HEK293T (cell line): Measurements from ENCODE around the gene DUSP8.

ENCODE experiments used
- CTCF ChIA-PET: fragments of 350-600 bp; formaldehyde crosslinking; extraction: SDS; loops from one replicate; lab custom pipeline; 2021; ENCODE audit warnings: antibody characterized with exemption, inconsistent platforms; lab: Yijun Ruan, JAX
- POLR2A ChIA-PET: fragments of 350-600 bp; formaldehyde crosslinking; extraction: SDS; loops from one replicate; lab custom pipeline; 2020; ENCODE audit warnings: antibody characterized with exemption, inconsistent platforms; lab: Yijun Ruan, JAX
- DNase-seq: peaks from one replicate; pipeline ENCODE4 v3.0.0; 2012; ENCODE audit warnings: mixed read lengths; ENCODE audit errors: extremely low spot score
- ARNT ChIP-seq: fragments of 450-650 bp; IDR thresholded peaks from 2 replicates; pipeline ENCODE4 v1.6.1; 2017; ENCODE audit warnings: mild to moderate bottlenecking
- BHLHE40 ChIP-seq: fragments of 450-650 bp; IDR thresholded peaks from 2 replicates; pipeline ENCODE4 v1.6.1; 2016; ENCODE audit warnings: mild to moderate bottlenecking, moderate library complexity, borderline replicate concordance
- CTBP1 ChIP-seq: fragments of 450-650 bp; IDR thresholded peaks from 2 replicates; pipeline ENCODE4 v1.6.1; 2016; ENCODE audit warnings: borderline replicate concordance
- ELF4 ChIP-seq: fragments of 450-650 bp; IDR thresholded peaks from 2 replicates; pipeline ENCODE4 v1.6.1; 2017; ENCODE audit warnings: antibody characterized with exemption
- FOXA1 ChIP-seq: fragments of 450-650 bp; IDR thresholded peaks from 2 replicates; pipeline ENCODE4 v1.6.1; 2016; ENCODE audit warnings: mild to moderate bottlenecking
- FOXK2 ChIP-seq: fragments of 450-650 bp; IDR thresholded peaks from 2 replicates; pipeline ENCODE4 v1.6.1; 2016; ENCODE audit warnings: mild to moderate bottlenecking
- FOXM1 ChIP-seq: fragments of 450-650 bp; IDR thresholded peaks from 2 replicates; pipeline ENCODE4 v1.6.1; 2017; ENCODE audit warnings: mild to moderate bottlenecking, borderline replicate concordance
- HDGF ChIP-seq: fragments of 450-650 bp; IDR thresholded peaks from 2 replicates; pipeline ENCODE4 v1.6.1; 2017; ENCODE audit warnings: antibody characterized with exemption, borderline replicate concordance
- L3MBTL2 ChIP-seq: fragments of 450-650 bp; conservative IDR thresholded peaks from 2 replicates; pipeline ENCODE4 v1.6.1; 2016; ENCODE audit warnings: mild to moderate bottlenecking
- LEF1 ChIP-seq: fragments of 450-650 bp; IDR thresholded peaks from 2 replicates; pipeline ENCODE4 v1.6.1; 2017; ENCODE audit warnings: mild to moderate bottlenecking, borderline replicate concordance
- NFRKB ChIP-seq: fragments of 450-650 bp; IDR thresholded peaks from 2 replicates; pipeline ENCODE4 v1.6.1; 2016; ENCODE audit warnings: mild to moderate bottlenecking, moderate library complexity
- SP1 ChIP-seq: fragments of 450-650 bp; IDR thresholded peaks from 2 replicates; pipeline ENCODE4 v1.6.1; 2017
- SUZ12 ChIP-seq: fragments of 450-650 bp; IDR thresholded peaks from 2 replicates; pipeline ENCODE4 v1.6.1; 2016; ENCODE audit warnings: mild to moderate bottlenecking
- TARDBP ChIP-seq: fragments of 450-650 bp; IDR thresholded peaks from 2 replicates; pipeline ENCODE4 v1.6.1; 2016
- ZNF384 ChIP-seq: fragments of 450-650 bp; IDR thresholded peaks from 2 replicates; pipeline ENCODE4 v1.6.1; 2016
- TF ChIP-seq, protein P1 (sequence below): fragments of 450-650 bp; IDR thresholded peaks from 2 replicates; pipeline ENCODE4 v1.6.1; 2016

Gene DUSP8

DNA sequence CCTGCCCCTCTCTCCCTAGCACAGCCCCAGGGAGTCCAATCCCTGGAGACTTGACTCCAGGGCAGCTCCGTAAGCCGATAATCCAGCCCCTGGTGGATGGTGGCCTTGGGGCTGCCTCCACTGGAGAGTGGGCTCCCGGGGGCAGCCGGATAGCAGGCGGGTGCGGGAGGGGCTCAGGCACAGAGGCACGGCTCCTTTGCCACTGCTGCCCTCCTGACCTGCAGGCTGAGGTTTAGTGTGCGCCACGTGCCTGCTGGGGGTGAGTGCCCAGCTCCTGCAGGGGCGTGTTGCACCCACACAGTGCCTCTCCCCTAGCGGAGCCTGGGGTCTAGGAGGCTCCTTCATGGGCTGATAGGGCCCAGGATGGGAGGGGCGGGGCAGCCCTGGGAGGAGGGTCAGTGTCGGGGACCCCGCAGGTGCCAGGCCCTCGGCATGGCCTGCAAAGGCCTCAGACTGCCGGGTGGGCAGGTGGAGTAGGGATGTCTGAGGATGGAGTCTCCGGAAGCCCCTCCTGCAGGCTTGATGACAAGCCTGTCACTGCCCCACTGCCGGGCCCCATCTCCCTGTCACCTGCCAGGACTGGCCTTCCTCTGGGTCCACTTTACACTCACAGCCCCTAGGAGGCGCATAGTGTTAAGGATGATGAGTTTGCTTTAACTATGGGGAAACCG, 5.6 kb downstream of the DUSP8 start:
- CTCF ChIA-PET, result interaction anchor here (0.8 to 2.4 kb wide), 3 partner anchors 8 to 29 kb away, joined by 3 to 9 read pairs (median 3); no protein-coding TSS in a partner anchor
- POLR2A ChIA-PET, result no interaction called here
- no peak for DNase-seq
- TF ChIP-seq FOXA1, result no peak
- TF ChIP-seq ZNF384, result no peak
- no peak for TF ChIP-seq BHLHE40
- TF ChIP-seq, protein P1, sequence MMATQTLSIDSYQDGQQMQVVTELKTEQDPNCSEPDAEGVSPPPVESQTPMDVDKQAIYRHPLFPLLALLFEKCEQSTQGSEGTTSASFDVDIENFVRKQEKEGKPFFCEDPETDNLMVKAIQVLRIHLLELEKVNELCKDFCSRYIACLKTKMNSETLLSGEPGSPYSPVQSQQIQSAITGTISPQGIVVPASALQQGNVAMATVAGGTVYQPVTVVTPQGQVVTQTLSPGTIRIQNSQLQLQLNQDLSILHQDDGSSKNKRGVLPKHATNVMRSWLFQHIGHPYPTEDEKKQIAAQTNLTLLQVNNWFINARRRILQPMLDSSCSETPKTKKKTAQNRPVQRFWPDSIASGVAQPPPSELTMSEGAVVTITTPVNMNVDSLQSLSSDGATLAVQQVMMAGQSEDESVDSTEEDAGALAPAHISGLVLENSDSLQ, result no peak
- TF ChIP-seq CTBP1, result no peak
- no peak for TF ChIP-seq TARDBP
- TF ChIP-seq SUZ12, result no peak
- TF ChIP-seq ELF4, result no peak
- TF ChIP-seq NFRKB, result no peak
- no peak for TF ChIP-seq FOXK2

DNA sequence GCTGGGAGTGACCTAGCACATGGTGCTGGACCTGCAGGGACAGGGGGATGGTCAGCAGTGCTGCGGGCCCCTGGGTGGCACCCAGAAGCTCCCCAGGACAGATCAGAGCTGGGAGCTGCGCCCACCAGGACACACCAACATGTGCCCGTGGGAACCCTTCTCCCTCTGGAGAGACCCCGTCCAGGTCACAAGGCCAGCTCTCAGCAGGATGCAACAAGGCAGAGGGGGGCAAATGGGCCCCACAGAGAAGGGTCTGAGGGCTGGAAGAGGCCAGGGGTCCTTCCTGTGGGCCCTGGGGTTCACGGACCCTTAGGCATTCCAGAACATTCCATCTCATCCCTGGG, 6.2 kb downstream of the DUSP8 start:
- DNase-seq, result no peak
- ChIA-PET POLR2A (interaction anchor here (2.1 kb wide), 1 partner anchor 8 kb away, joined by 11 read pairs; no protein-coding TSS in a partner anchor), CTCF (interaction anchor here (0.8 to 2.4 kb wide), 3 partner anchors 9 to 29 kb away, joined by 3 to 9 read pairs (median 3); no protein-coding TSS in a partner anchor)
- TF ChIP-seq HDGF, result no peak

DNA sequence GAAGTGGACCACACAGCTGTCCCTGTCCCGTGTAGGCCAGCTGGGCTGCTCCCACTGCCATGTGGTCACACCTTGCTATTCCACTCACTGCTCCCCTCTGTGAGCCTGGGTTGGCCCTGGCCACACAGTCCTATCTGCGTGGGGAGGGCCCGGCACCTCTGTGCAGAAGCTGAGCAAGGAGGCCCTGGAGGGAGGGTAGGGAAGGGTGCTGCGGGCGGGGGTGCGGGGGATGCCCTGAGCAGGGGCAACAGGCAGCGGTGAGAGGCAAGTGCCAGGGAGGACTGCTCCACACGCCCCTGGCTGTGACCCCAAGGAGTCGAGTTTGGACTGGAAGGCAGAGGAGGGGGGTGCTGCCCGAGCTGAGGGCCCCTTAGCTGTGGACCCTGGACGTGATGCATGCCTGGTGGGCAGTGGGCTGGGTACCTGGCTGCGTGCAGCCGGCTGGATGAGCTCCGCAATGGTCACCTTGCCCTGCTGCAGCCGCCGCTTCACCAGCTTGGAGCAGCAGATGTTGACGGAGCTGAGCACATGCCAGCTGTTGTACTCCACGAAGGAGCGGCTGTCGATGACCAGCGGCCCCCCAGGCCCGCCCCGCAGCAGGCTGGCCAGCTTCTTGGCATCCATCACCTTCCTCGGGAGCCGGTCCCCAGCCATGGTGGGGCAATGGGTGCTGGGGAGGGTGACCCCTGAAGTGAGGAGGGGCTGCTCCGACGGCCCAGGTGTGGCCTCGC, 6.7 kb downstream of the DUSP8 start:
- POLR2A ChIA-PET, result interaction anchor here (2.1 kb wide), 1 partner anchor 8 kb away, joined by 11 read pairs; no protein-coding TSS in a partner anchor
- no peak for DNase-seq
- TF ChIP-seq CTBP1 (no peak), ZNF384 (no peak), NFRKB (no peak), BHLHE40 (no peak), LEF1 (no peak), SUZ12 (no peak)
- CTCF ChIA-PET, result interaction anchor here (1.0 to 2.4 kb wide), 2 partner anchors 9 to 19 kb away, joined by 3 to 9 read pairs; no protein-coding TSS in a partner anchor

DNA sequence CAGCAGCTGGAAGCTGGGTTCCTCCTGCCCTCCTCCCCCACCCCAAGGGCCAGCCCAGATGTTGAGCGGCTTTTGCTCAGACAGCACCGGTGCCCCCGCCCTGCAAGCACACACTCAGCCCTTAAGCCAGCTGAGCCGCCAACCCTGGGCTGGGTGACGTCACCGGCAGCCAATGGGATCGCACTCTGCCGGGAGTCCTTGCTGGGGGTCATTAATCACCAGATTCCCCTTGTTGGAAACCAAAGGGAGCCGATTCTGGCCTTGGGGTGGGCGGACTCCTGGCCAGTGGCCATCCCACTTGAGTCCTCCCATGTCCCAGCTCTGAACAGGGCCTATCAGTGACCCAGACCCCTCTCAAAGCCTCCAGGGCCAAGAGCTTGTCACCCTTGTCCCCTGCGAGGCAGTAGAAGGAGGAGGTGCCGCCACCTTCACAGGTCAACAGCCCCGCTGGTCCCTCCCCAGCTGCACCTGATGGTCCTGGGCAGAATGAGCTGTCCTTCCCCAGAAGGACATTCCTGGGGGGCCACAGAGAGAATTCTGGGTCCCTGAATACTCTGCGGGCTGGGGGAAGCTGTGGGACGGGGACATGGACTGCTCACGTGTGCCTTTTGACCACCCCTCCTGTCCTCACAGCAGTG, 7.4 kb downstream of the DUSP8 start:
- peak; percentile 86 for DNase-seq
- TF ChIP-seq SP1, result no peak
- TF ChIP-seq, protein P1, result peak; percentile 83
- POLR2A ChIA-PET, result interaction anchor here (2.1 kb wide), 1 partner anchor 9 kb away, joined by 11 read pairs; no protein-coding TSS in a partner anchor
- CTCF ChIA-PET, result interaction anchor here (1.0 to 2.4 kb wide), 2 partner anchors 10 to 18 kb away, joined by 3 to 9 read pairs; no protein-coding TSS in a partner anchor

DNA sequence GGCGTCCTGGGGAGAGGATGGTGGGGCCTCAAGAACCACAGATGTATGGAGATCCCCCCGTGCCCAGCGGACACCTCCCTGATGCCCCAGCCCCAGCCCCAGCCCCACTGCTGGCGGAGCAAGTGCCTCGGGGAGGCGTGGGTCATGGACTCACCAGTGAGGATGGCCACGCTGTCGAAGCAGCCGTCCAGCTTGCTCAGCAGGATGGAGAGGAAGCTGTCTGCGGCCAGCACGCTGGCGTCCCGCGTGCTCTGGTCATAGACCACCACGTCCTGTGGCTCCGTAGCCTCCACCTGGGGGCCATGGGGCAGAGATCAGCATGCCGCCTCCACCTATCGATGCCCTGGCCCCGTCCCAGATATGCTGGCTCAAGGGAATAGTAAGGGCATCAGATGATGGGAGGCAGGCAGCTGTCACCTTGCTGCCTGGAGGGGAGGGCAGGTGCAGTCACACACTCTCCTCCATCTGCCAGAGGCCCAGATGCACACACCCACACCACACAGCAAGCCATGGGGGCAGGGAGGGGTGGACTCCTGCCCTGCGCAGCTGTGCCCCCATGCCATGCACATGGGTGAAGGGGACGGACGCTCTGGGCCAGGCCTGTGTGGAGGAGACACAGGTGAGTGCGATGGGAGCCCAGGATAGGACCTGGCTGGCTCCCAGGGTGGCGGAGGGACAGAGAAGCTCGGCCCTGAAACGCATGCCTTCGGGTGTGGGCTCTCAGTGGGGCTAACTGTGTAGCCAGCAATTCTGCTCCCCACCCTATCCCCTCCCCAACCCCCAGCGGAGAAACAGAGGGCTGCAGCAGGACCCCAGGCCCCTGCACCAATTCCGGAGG, 8.2 kb downstream of the DUSP8 start:
- POLR2A ChIA-PET, result interaction anchor here (2.1 kb wide), 1 partner anchor 10 kb away, joined by 11 read pairs; no protein-coding TSS in a partner anchor
- TF ChIP-seq NFRKB, result no peak
- TF ChIP-seq BHLHE40, result no peak
- TF ChIP-seq FOXM1, result no peak
- TF ChIP-seq FOXA1, result no peak
- TF ChIP-seq L3MBTL2, result no peak
- TF ChIP-seq HDGF, result no peak
- TF ChIP-seq TARDBP, result no peak
- no peak for TF ChIP-seq ARNT
- TF ChIP-seq SUZ12, result no peak
- TF ChIP-seq LEF1, result no peak
- no peak for TF ChIP-seq ZNF384
- no peak for TF ChIP-seq SP1
- TF ChIP-seq FOXK2, result no peak
- TF ChIP-seq ELF4, result no peak
- TF ChIP-seq, protein P1, result no peak
- TF ChIP-seq CTBP1, result no peak
- CTCF ChIA-PET, result interaction anchor here (2.4 kb wide), 1 partner anchor 11 kb away, joined by 9 read pairs; no protein-coding TSS in a partner anchor
- DNase-seq, result no peak

DNA sequence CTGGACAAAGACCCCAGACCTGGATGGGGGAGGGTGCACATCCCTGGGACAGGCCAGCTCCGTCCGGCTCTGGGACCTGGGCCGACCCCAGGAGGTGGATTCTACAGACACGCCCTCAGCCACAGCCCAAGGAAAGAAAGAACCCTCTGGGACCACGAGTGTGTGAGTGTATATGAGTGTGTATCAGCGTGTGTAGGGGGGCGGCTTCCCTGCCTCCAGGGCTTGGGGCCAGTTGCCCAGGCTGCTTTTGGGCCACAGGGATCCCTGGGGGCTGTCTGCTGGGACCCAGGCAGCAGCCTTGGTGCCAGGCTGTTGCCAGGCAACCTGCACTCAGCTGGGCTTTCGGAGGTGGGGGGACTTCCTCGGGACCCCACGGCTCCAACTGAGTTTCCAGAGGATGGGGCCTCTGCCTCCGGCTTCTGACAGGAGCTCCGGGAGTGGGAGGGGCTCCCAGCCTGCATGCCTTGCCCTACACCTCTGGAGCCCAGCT, 8.9 kb downstream of the DUSP8 start:
- TF ChIP-seq ELF4, result no peak
- no peak for TF ChIP-seq CTBP1
- TF ChIP-seq L3MBTL2, result no peak
- TF ChIP-seq HDGF, result no peak
- no peak for TF ChIP-seq FOXM1
- TF ChIP-seq LEF1, result no peak
- no peak for TF ChIP-seq BHLHE40
- no peak for TF ChIP-seq NFRKB
- no peak for TF ChIP-seq SP1
- TF ChIP-seq TARDBP, result no peak
- no peak for TF ChIP-seq ARNT
- no peak for TF ChIP-seq FOXA1
- ChIA-PET CTCF (no interaction called here), POLR2A (no interaction called here)
- no peak for DNase-seq
